GM12878 (cell line): Measurements from ENCODE around the gene PDGFA.

Source experiments
- CTCF ChIP-seq, 3 experiments: IDR thresholded peaks in 2 of 3; conservative IDR thresholded peaks in 1 of 3; 2 replicates each; pipeline ENCODE4 v1.5.1; 2011; ENCODE audit warnings: low read depth in 3 of 3, low read length in 3 of 3, mild to moderate bottlenecking in 3 of 3, control low read depth in 2 of 3, moderate library complexity in 2 of 3, inconsistent platforms in 1 of 3, mixed read lengths in 1 of 3; ENCODE audit not compliant: control insufficient read depth in 2 of 3, insufficient read depth in 1 of 3; ENCODE audit errors: extremely low read depth in 1 of 3
- POLR2A ChIP-seq: IDR thresholded peaks from 2 replicates; pipeline ENCODE4 v1.6.1; 2011; ENCODE audit warnings: low read depth, mild to moderate bottlenecking, low read length
- TF ChIP-seq, protein P1 (sequence below): fragments of 450-650 bp; IDR thresholded peaks from 2 replicates; pipeline ENCODE4 v1.6.1; 2017; ENCODE audit warnings: antibody characterized with exemption, mild to moderate bottlenecking, moderate library complexity

- TF ChIP-seq CTCF (IDR thresholded peaks at IDR 0.05 in 2 of 3, conservative IDR thresholded peaks at IDR 0.05 in 1 of 3; ENCODE audit: control insufficient read depth in 2 of 3, extremely low read depth in 1 of 3, insufficient read depth in 1 of 3, low read depth in 3 of 3, low read length in 3 of 3) (no peak), POLR2A (no peak)
- TF ChIP-seq, protein P1, sequence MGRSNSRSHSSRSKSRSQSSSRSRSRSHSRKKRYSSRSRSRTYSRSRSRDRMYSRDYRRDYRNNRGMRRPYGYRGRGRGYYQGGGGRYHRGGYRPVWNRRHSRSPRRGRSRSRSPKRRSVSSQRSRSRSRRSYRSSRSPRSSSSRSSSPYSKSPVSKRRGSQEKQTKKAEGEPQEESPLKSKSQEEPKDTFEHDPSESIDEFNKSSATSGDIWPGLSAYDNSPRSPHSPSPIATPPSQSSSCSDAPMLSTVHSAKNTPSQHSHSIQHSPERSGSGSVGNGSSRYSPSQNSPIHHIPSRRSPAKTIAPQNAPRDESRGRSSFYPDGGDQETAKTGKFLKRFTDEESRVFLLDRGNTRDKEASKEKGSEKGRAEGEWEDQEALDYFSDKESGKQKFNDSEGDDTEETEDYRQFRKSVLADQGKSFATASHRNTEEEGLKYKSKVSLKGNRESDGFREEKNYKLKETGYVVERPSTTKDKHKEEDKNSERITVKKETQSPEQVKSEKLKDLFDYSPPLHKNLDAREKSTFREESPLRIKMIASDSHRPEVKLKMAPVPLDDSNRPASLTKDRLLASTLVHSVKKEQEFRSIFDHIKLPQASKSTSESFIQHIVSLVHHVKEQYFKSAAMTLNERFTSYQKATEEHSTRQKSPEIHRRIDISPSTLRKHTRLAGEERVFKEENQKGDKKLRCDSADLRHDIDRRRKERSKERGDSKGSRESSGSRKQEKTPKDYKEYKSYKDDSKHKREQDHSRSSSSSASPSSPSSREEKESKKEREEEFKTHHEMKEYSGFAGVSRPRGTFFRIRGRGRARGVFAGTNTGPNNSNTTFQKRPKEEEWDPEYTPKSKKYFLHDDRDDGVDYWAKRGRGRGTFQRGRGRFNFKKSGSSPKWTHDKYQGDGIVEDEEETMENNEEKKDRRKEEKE: no peak
Observed at GRCh38 chr7:497346-497745, 22.3 kb downstream of the PDGFA start.
